Kidney (tissue), 14 donors: Measurements from ENCODE around the gene ZRANB2. TPM values are rescaled to one million over a fixed set of nuclear protein-coding genes. Genes with fewer than 3 reads are reported as not detected.
A peak's percentile ranks its signal among the peaks of the same experiment; 100 is the strongest.

Experiments used
- DNase-seq, 5 donors: peaks; one replicate each; pipeline ENCODE4 v3.0.0-alpha.2; 2013 to 2020
- FAIRE-seq: peaks from 2 replicates; lab custom pipeline; 2012; peaks lifted over from hg19 to GRCh38; lab: Jason Lieb, UNC
- H3K27ac ChIP-seq, 2 donors: one replicate each; pipeline ENCODE4 v1.7.0; 2013; ENCODE audit warnings: low read depth in 2 of 2, low read length in 2 of 2, inconsistent platforms in 1 of 2
- H3K27me3 ChIP-seq: one replicate; pipeline ENCODE4 v1.7.1; 2013; ENCODE audit warnings: low read length, inconsistent platforms; ENCODE audit not compliant: control insufficient read depth, insufficient read depth
- H3K36me3 ChIP-seq, 3 donors: one replicate each; pipeline versions ENCODE4 v1.7.0 to v1.7.1; 2013; ENCODE audit warnings: low read length in 3 of 3, control low read depth in 1 of 3, inconsistent platforms in 1 of 3; ENCODE audit not compliant: insufficient read depth in 3 of 3, control insufficient read depth in 2 of 3
- H3K4me1 ChIP-seq, 3 donors: one replicate each; pipeline versions ENCODE4 v1.7.0 to v1.7.1; 2013; ENCODE audit warnings: low read length in 3 of 3, inconsistent platforms in 1 of 3, low read depth in 1 of 3; ENCODE audit not compliant: control insufficient read depth in 2 of 3, insufficient read depth in 2 of 3
- H3K4me3 ChIP-seq, 3 donors: one replicate each; pipeline versions ENCODE4 v1.7.0 to v1.8.1; 2013; ENCODE audit warnings: low read length in 3 of 3, control low read depth in 1 of 3, inconsistent platforms in 1 of 3
- H3K9ac ChIP-seq, 3 donors: one replicate each; pipeline versions ENCODE4 v1.7.0 to v1.7.1; 2013; ENCODE audit warnings: low read length in 3 of 3, control low read depth in 1 of 3, inconsistent platforms in 1 of 3
- H3K9me3 ChIP-seq, 3 donors: one replicate each; pipeline versions ENCODE4 v1.7.0 to v1.7.1; 2013; ENCODE audit warnings: low read length in 3 of 3, control low read depth in 1 of 3, inconsistent platforms in 1 of 3; ENCODE audit not compliant: control insufficient read depth in 2 of 3, insufficient read depth in 1 of 3
- CTCF ChIP-seq: IDR thresholded peaks from 3 replicates; pipeline ENCODE4 v1.5.1; 2012; ENCODE audit warnings: mild to moderate bottlenecking, moderate library complexity, borderline replicate concordance; ENCODE audit not compliant: insufficient read depth; ENCODE audit errors: extremely low read depth
- intact Hi-C: fragments of 100-400 bp; cut with DNase I; formaldehyde crosslinking; loops from one replicate; pipeline ENCODE4 v1.11.1; 2022
- polyA plus RNA-seq: library from polyadenylated mRNA; stranded (reverse); fragments of 350-450 nt; fragmentation: Illumina TruSeq; extraction: RNeasy Lipid Tissue Mini Kit (QIAGEN cat#74804); gene quantifications from one replicate; pipeline ENCODE4 v1.2.3, GENCODE V29; 2014; ENCODE audit warnings: low read depth, low replicate concordance; ENCODE audit not compliant: insufficient read depth
- total RNA-seq: library from RNA; stranded (reverse); fragmentation: NEBNext Ultra II Directional; extraction: Animal tissue kit (Norgen Biotek cat#: 25700); gene quantifications from one replicate; pipeline ENCODE4 v1.2.1, GENCODE V29; 2021
- donor health status: control.
- donor health status: control.
- donor health status: control.
- donor health status: control.
- donor health status: control.
- donor health status: DM: yes; HTN: yes; CAD: no.
- donor health status: Normal renal cell carcinoma (clear cell type).

The ZRANB2 gene
- total and polyA plus RNA-seq, 2 donors from 2014 or later: 37.7 to 78.8 TPM

- peak overlapping the region; percentile 7 to 74 for H3K27ac ChIP-seq
- peak overlapping the region; percentile 47 to 75 (median 63) for H3K4me3 ChIP-seq
- H3K36me3 ChIP-seq: no peaks in the 10 kb centered on the region
- TF ChIP-seq CTCF: no peak
- peak overlapping the region; percentile 4 to 56 (median 35) for H3K9ac ChIP-seq
- intact Hi-C loops: loop anchor here (5.0 to 10.0 kb wide), 2 partner anchors 361 to 513 kb away; no protein-coding TSS in a partner anchor
- DNase-seq: no peak
- H3K9me3 ChIP-seq: no peaks in the 10 kb centered on the region
- H3K27me3 ChIP-seq: peaks cover 15% of the 10 kb centered on the region
- no peak for FAIRE-seq
- H3K4me1 ChIP-seq: peaks cover 0 to 9% (median 0%) of the 10 kb centered on the region in 3 donors
These were observed 35.3 kb downstream of the ZRANB2 start for GRCh38 chr1:71045463-71046028.

GRCh38 chr1:71044833-71045232, 36.0 kb downstream of the ZRANB2 start:
- FAIRE-seq (no peak), DNase-seq (no peak)
- intact Hi-C loops: loop anchor here (5.0 to 10.0 kb wide), 2 partner anchors 360 to 513 kb away; no protein-coding TSS in a partner anchor
- no peak for TF ChIP-seq CTCF
- Histone ChIP-seq H3K9me3 (no peaks in the 10 kb centered on the region), H3K4me1 (peaks cover 0 to 8% (median 0%) of the 10 kb centered on the region in 3 donors), H3K36me3 (no peaks in the 10 kb centered on the region), H3K27me3 (peaks cover 15% of the 10 kb centered on the region), H3K4me3 (peak overlapping the region; percentile 9 to 75 (median 63)), H3K27ac (peak overlapping the region; percentile 7 to 74), H3K9ac (peak overlapping the region in 2 of 3 donors; percentile 4 to 35)

- peak overlapping the region in 2 of 3 donors; percentile 43 to 44 for H3K4me3 ChIP-seq
- intact Hi-C loops: loop anchor here (10.0 kb wide), 1 partner anchor 358 kb away; no protein-coding TSS in a partner anchor
- FAIRE-seq: peak; percentile 37
- peak overlapping the region in 1 of 2 donors; percentile 44 for H3K27ac ChIP-seq
- no peaks in the 10 kb centered on the region for H3K9me3 ChIP-seq
- H3K9ac ChIP-seq: peak overlapping the region in 2 of 3 donors; percentile 2 to 51
- no peak for DNase-seq
- H3K4me1 ChIP-seq: peaks cover 0 to 9% (median 0%) of the 10 kb centered on the region in 3 donors
- no peak for TF ChIP-seq CTCF
- no peaks in the 10 kb centered on the region for H3K36me3 ChIP-seq
- peaks cover 9% of the 10 kb centered on the region for H3K27me3 ChIP-seq
These were observed 37.8 kb downstream of the ZRANB2 start for GRCh38 chr1:71043065-71043464.
